IPS-NIHi7 (cell line): Measurements from ENCODE around the gene GNAQ.
"Not testable (repeated sequence)": the region's sequence is repeated elsewhere in the genome, so short reads cannot be mapped to it uniquely, and the experiment has no call there.

ENCODE experiments used
- DNase-seq: peaks from one replicate; pipeline ENCODE4 v3.0.0; 2012; ENCODE audit warnings: mixed read lengths; ENCODE audit errors: extremely low spot score

GNAQ gene

GRCh38 chr9:78031444-78031892 is at the start of gene GNAQ:
GNAQ (minus strand) TSS chr9:78031811; CDS start chr9:78031235, 576 bp downstream.
- DNase-seq: peak; percentile 23

- no peak for DNase-seq
These were observed 43.0 kb upstream of the GNAQ start for GRCh38 chr9:78074385-78075291.

- DNase-seq: no peak
These were observed 42.1 kb upstream of the GNAQ start for GRCh38 chr9:78073722-78074121.

GRCh38 chr9:78072586-78073199 is 41.1 kb upstream of the GNAQ start:
- DNase-seq: no peak

- no peak for DNase-seq
These were observed 38.9 kb upstream of the GNAQ start for GRCh38 chr9:78070521-78070920.

- no peak for DNase-seq
These were observed 32.5 kb upstream of the GNAQ start for GRCh38 chr9:78064075-78064474.

- no peak for DNase-seq
These were observed 31.1 kb upstream of the GNAQ start for GRCh38 chr9:78062710-78063109.

- DNase-seq: not testable (repeated sequence)
These were observed 22.6 kb upstream of the GNAQ start for GRCh38 chr9:78054218-78054617.

GRCh38 chr9:78053627-78054026 is 22.0 kb upstream of the GNAQ start:
- no peak for DNase-seq

- no peak for DNase-seq
These were observed 18.8 kb upstream of the GNAQ start for GRCh38 chr9:78050421-78050820.

- DNase-seq: no peak
These were observed 17.9 kb upstream of the GNAQ start for GRCh38 chr9:78049484-78049883.

GRCh38 chr9:78047106-78047505 is 15.5 kb upstream of the GNAQ start:
- DNase-seq: no peak

- DNase-seq: no peak
These were observed 14.5 kb upstream of the GNAQ start for GRCh38 chr9:78046112-78046511.

- no peak for DNase-seq
These were observed 13.3 kb upstream of the GNAQ start for GRCh38 chr9:78044886-78045285.

GRCh38 chr9:78044189-78044588 is 12.6 kb upstream of the GNAQ start:
- no peak for DNase-seq

- DNase-seq: no peak
These were observed 10.4 kb upstream of the GNAQ start for GRCh38 chr9:78041971-78042370.

GRCh38 chr9:78040726-78041125 is 9.1 kb upstream of the GNAQ start:
- no peak for DNase-seq

- DNase-seq: no peak
These were observed 7.1 kb upstream of the GNAQ start for GRCh38 chr9:78038620-78039300.

- peak; percentile 47 for DNase-seq
These were observed 3.9 kb upstream of the GNAQ start for GRCh38 chr9:78035383-78035993.

- no peak for DNase-seq
These were observed 2.3 kb upstream of the GNAQ start for GRCh38 chr9:78033870-78034269.

GRCh38 chr9:78032730-78033457 is 1.3 kb upstream of the GNAQ start:
- DNase-seq: no peak
